Activated CD8-positive, alpha-beta memory T cell treated with anti-CD3 and anti-CD28 coated beads, Interleukin-2, amount 50 U/mL, for 4 hours (primary cell): ENCODE measurements around the gene KRTAP2-3.
"Not testable (repeated sequence)": the region's sequence is repeated elsewhere in the genome, so short reads cannot be mapped to it uniquely, and the experiment has no call there.

Experiments
- DNase-seq: peaks from one replicate; pipeline ENCODE4 v3.0.0-alpha.2; 2020

KRTAP2-3 gene

GRCh38 chr17:41060052-41060604, at the start of gene KRTAP2-3:
TSS of gene KRTAP2-3 (minus strand) at chr17:41060114. CDS start at chr17:41060050, 64 bp downstream.
- no peak for DNase-seq

GRCh38 chr17:41108728-41109386, 48.9 kb upstream of the KRTAP2-3 start:
- DNase-seq = not testable (repeated sequence)

- DNase-seq = no peak
Observed at GRCh38 chr17:41107941-41108450, 48.1 kb upstream of the KRTAP2-3 start.

GRCh38 chr17:41105347-41105746, 45.4 kb upstream of the KRTAP2-3 start, which contains the start of gene KRTAP4-9:
TSS of gene KRTAP4-9 (plus strand) at chr17:41105389. CDS start at chr17:41105389, 0 bp downstream.
- not testable (repeated sequence) for DNase-seq

GRCh38 chr17:41104386-41105038, 44.6 kb upstream of the KRTAP2-3 start:
- not testable (repeated sequence) for DNase-seq

GRCh38 chr17:41103896-41104295, 44.0 kb upstream of the KRTAP2-3 start:
- no peak for DNase-seq

- no peak for DNase-seq
Observed at GRCh38 chr17:41101586-41102259, 41.8 kb upstream of the KRTAP2-3 start, which contains the start of gene KRTAP4-16. TSS of gene KRTAP4-16 (minus strand) at chr17:41102209. CDS start at chr17:41102209, 0 bp downstream.

GRCh38 chr17:41099682-41100480, 40.0 kb upstream of the KRTAP2-3 start:
- not testable (repeated sequence) for DNase-seq

GRCh38 chr17:41098481-41098880, 38.6 kb upstream of the KRTAP2-3 start:
- DNase-seq = no peak

GRCh38 chr17:41098042-41098441, 38.1 kb upstream of the KRTAP2-3 start, which contains the start of gene KRTAP4-8:
TSS of gene KRTAP4-8 (minus strand) at chr17:41098142. CDS start at chr17:41098084, 58 bp downstream.
- no peak for DNase-seq

- no peak for DNase-seq
Observed at GRCh38 chr17:41096055-41096454, 36.1 kb upstream of the KRTAP2-3 start.

- DNase-seq = not testable (repeated sequence)
Observed at GRCh38 chr17:41088760-41089352, 28.9 kb upstream of the KRTAP2-3 start.

GRCh38 chr17:41084100-41084856, 24.4 kb upstream of the KRTAP2-3 start, which contains the start of gene KRTAP4-7:
TSS of gene KRTAP4-7 (plus strand) at chr17:41084150. CDS start at chr17:41084207, 57 bp downstream.
- DNase-seq = not testable (repeated sequence)

- not testable (repeated sequence) for DNase-seq
Observed at GRCh38 chr17:41083427-41083826, 23.5 kb upstream of the KRTAP2-3 start.

- no peak for DNase-seq
Observed at GRCh38 chr17:41082626-41083025, 22.7 kb upstream of the KRTAP2-3 start.

- DNase-seq = no peak
Observed at GRCh38 chr17:41076788-41077187, 16.9 kb upstream of the KRTAP2-3 start.

GRCh38 chr17:41073676-41074075, 13.8 kb upstream of the KRTAP2-3 start:
- DNase-seq = no peak

- no peak for DNase-seq
Observed at GRCh38 chr17:41071606-41072360, 11.9 kb upstream of the KRTAP2-3 start.

GRCh38 chr17:41069031-41069430, 9.1 kb upstream of the KRTAP2-3 start:
- DNase-seq = no peak

GRCh38 chr17:41067281-41067680, 7.4 kb upstream of the KRTAP2-3 start:
- no peak for DNase-seq
